ENCODE measurements around the gene PEAR1.

GRCh38 chr1:156854634-156855033, 38.9 kb upstream of the PEAR1 start:
- no peak for TF ChIP-seq EP300 (IDR thresholded peaks at IDR 0.05; ENCODE audit: borderline replicate concordance)
- no peak for TF ChIP-seq TAF1 (IDR thresholded peaks at IDR 0.05; ENCODE audit: low read depth)
- TF ChIP-seq CEBPB (IDR thresholded peaks at IDR 0.05), result no peak
- TF ChIP-seq TCF12 (IDR thresholded peaks at IDR 0.05; ENCODE audit: low read depth), result no peak
- TF ChIP-seq FOXM1 (IDR thresholded peaks at IDR 0.05; ENCODE audit: borderline replicate concordance, low read depth), result no peak
- no peak for TF ChIP-seq RAD21 (IDR thresholded peaks at IDR 0.05; ENCODE audit: low read depth)
- TF ChIP-seq USF1 (IDR thresholded peaks at IDR 0.05), result no peak
- TF ChIP-seq TEAD4 (IDR thresholded peaks at IDR 0.05), result no peak
